Suprapubic skin (tissue), 3 donors: ENCODE data around the gene FSIP1.

ENCODE experiments used
- EP300 ChIP-seq: sonication (generic); formaldehyde crosslinking; IDR thresholded peaks from one replicate; pipeline ENCODE4 v1.6.1; 2017; ENCODE audit warnings: antibody characterized with exemption
- POLR2A ChIP-seq, 2 donors: fragments of 450-650 bp; IDR thresholded peaks; one replicate each; pipeline ENCODE4 v1.6.1; 2017; ENCODE audit warnings: antibody characterized with exemption in 2 of 2, mild to moderate bottlenecking in 2 of 2, moderate library complexity in 2 of 2
- TF ChIP-seq, protein P1 (sequence below), 2 donors: fragments of 200-600 bp in 1 of 2; fragments of 450-650 bp in 1 of 2; sonication (generic) in 1 of 2; IDR thresholded peaks; one replicate each; pipeline ENCODE4 v1.5.1; 2016 to 2019; ENCODE audit warnings: antibody characterized with exemption in 2 of 2, mild to moderate bottlenecking in 1 of 2, moderate library complexity in 1 of 2

DNA sequence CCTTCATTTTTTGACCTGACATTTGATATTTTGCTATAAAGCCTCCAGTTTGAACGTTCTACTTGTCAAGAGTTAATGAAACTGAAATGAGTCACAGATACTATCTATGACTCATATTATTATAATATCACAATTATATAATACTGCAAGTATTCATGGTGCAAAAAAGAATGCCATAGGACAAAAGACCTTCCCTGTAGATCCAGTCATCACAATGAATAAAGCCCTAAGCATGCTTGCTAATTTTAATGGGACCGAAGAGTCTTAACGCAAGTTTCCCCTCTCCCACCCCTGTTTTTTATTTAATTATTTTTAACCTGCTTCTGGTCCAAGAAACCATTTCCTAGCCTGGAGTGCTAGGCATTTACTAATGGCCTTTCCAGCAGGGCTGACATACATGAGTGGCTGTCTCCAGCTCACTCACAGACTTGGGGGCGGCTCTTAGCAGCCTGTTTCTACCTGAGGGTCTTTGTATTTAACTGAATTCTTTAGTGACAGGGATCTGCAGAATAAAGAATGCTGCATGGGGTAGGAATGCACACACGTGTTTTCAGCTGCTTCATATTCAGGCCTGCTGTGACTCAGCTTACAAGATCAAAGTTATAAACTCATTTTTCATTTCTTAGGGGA is 140.5 kb downstream of the FSIP1 start:
- TF ChIP-seq, protein P1, sequence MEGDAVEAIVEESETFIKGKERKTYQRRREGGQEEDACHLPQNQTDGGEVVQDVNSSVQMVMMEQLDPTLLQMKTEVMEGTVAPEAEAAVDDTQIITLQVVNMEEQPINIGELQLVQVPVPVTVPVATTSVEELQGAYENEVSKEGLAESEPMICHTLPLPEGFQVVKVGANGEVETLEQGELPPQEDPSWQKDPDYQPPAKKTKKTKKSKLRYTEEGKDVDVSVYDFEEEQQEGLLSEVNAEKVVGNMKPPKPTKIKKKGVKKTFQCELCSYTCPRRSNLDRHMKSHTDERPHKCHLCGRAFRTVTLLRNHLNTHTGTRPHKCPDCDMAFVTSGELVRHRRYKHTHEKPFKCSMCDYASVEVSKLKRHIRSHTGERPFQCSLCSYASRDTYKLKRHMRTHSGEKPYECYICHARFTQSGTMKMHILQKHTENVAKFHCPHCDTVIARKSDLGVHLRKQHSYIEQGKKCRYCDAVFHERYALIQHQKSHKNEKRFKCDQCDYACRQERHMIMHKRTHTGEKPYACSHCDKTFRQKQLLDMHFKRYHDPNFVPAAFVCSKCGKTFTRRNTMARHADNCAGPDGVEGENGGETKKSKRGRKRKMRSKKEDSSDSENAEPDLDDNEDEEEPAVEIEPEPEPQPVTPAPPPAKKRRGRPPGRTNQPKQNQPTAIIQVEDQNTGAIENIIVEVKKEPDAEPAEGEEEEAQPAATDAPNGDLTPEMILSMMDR (IDR thresholded peaks at IDR 0.05) = no peak
- TF ChIP-seq POLR2A (IDR thresholded peaks at IDR 0.05) (no peak), EP300 (no peak)
